H9 (cell line): ENCODE data around the gene C10orf120. TPM values are rescaled to one million over a fixed set of nuclear protein-coding genes. Genes with fewer than 3 reads are reported as not detected.

Experiments
- DNase-seq: peaks from one replicate; pipeline ENCODE4 v3.0.0-alpha.2; 2017
- H2AFZ ChIP-seq: one replicate; pipeline ENCODE4 v1.6.1; 2013; ENCODE audit warnings: mild to moderate bottlenecking, low read length, control low read depth, moderate library complexity
- H2AK5ac ChIP-seq: 2 replicates; pipeline ENCODE4 v1.6.1; 2013; ENCODE audit warnings: low read length, control low read depth, mixed read lengths; ENCODE audit not compliant: insufficient read length
- H2BK120ac ChIP-seq: one replicate; pipeline ENCODE4 v1.6.1; 2013; ENCODE audit warnings: low read depth, mild to moderate bottlenecking, low read length, control low read depth, inconsistent platforms; ENCODE audit not compliant: poor library complexity, severe bottlenecking
- H2BK12ac ChIP-seq: 2 replicates; pipeline ENCODE4 v1.6.1; 2013; ENCODE audit warnings: low read length, control low read depth, mixed read lengths, low read depth; ENCODE audit not compliant: insufficient read length
- H2BK15ac ChIP-seq: 2 replicates; pipeline ENCODE4 v1.6.1; 2013; ENCODE audit warnings: low read depth, low read length, control low read depth
- H2BK20ac ChIP-seq: one replicate; pipeline ENCODE4 v1.6.1; 2013; ENCODE audit warnings: low read depth, mild to moderate bottlenecking, low read length, control low read depth, inconsistent platforms; ENCODE audit not compliant: poor library complexity, severe bottlenecking
- H2BK5ac ChIP-seq: 2 replicates; pipeline ENCODE4 v1.6.1; 2013; ENCODE audit warnings: low read length, control low read depth, mixed read lengths; ENCODE audit not compliant: insufficient read length
- H3K14ac ChIP-seq: 2 replicates; pipeline ENCODE4 v1.6.1; 2013; ENCODE audit warnings: low read length, control low read depth; ENCODE audit not compliant: insufficient read depth
- H3K18ac ChIP-seq: 2 replicates; pipeline ENCODE4 v1.6.1; 2013; ENCODE audit warnings: low read depth, mild to moderate bottlenecking, mixed read lengths, low read length, control low read depth; ENCODE audit not compliant: insufficient read length
- H3K23ac ChIP-seq: 2 replicates; pipeline ENCODE4 v1.6.1; 2013; ENCODE audit warnings: low read length, control low read depth, mixed read lengths, low read depth; ENCODE audit not compliant: insufficient read length
- H3K23me2 ChIP-seq: 2 replicates; pipeline ENCODE4 v1.6.1; 2013; ENCODE audit warnings: low read depth, mild to moderate bottlenecking, mixed read lengths, low read length, control low read depth; ENCODE audit not compliant: insufficient read length, poor library complexity, severe bottlenecking
- H3K27ac ChIP-seq: 2 replicates; pipeline ENCODE4 v1.5.1; 2013; ENCODE audit warnings: low read length, control low read depth, mixed read lengths, low read depth; ENCODE audit not compliant: insufficient read length
- H3K27me3 ChIP-seq: 2 replicates; pipeline ENCODE4 v1.6.1; 2013; ENCODE audit warnings: low read length, control low read depth, inconsistent platforms; ENCODE audit not compliant: insufficient read depth
- H3K4ac ChIP-seq: 2 replicates; pipeline ENCODE4 v1.6.1; 2013; ENCODE audit warnings: low read depth, mild to moderate bottlenecking, control low read depth, inconsistent platforms, low read length, moderate library complexity
- H3K4me1 ChIP-seq: 2 replicates; pipeline ENCODE4 v1.6.1; 2013; ENCODE audit warnings: low read length, control low read depth, inconsistent platforms; ENCODE audit not compliant: insufficient read depth
- H3K4me2 ChIP-seq: 2 replicates; pipeline ENCODE4 v1.6.1; 2013; ENCODE audit warnings: low read length, control low read depth, mixed read lengths; ENCODE audit not compliant: insufficient read length, insufficient read depth
- H3K56ac ChIP-seq: 2 replicates; pipeline ENCODE4 v1.6.1; 2013; ENCODE audit warnings: low read depth, mild to moderate bottlenecking, mixed read lengths, low read length, control low read depth; ENCODE audit not compliant: insufficient read length
- H3K79me1 ChIP-seq: 2 replicates; pipeline ENCODE4 v1.6.1; 2013; ENCODE audit warnings: low read depth, mild to moderate bottlenecking, moderate library complexity, low read length, control low read depth, inconsistent platforms; ENCODE audit not compliant: insufficient read depth, poor library complexity, severe bottlenecking
- H3K79me2 ChIP-seq: 2 replicates; pipeline ENCODE4 v1.6.1; 2013; ENCODE audit warnings: low read length, control low read depth, inconsistent platforms; ENCODE audit not compliant: insufficient read depth
- H3K9ac ChIP-seq: 2 replicates; pipeline ENCODE4 v1.6.1; 2013; ENCODE audit warnings: low read length, control low read depth, mixed read lengths; ENCODE audit not compliant: insufficient read length; ENCODE audit errors: extremely low read depth
- H3K9me3 ChIP-seq: one replicate; pipeline ENCODE4 v1.6.1; 2013; ENCODE audit warnings: low read depth, low read length, inconsistent platforms; ENCODE audit not compliant: control insufficient read depth
- H3T11ph ChIP-seq: one replicate; pipeline ENCODE4 v1.6.1; 2013; ENCODE audit warnings: mild to moderate bottlenecking, low read length, control low read depth, inconsistent platforms
- H4K20me1 ChIP-seq: one replicate; pipeline ENCODE4 v1.6.1; 2013; ENCODE audit not compliant: control insufficient read depth, insufficient read length, insufficient read depth
- H4K5ac ChIP-seq: 2 replicates; pipeline ENCODE4 v1.6.1; 2013; ENCODE audit warnings: low read depth, mild to moderate bottlenecking, mixed read lengths, low read length, control low read depth; ENCODE audit not compliant: insufficient read length
- H4K8ac ChIP-seq: replicated peaks from 2 replicates; pipeline ENCODE4 v1.6.1; 2013; ENCODE audit warnings: low read length, control low read depth, mixed read lengths, low read depth; ENCODE audit not compliant: insufficient read length
- H4K91ac ChIP-seq: 2 replicates; pipeline ENCODE4 v1.6.1; 2013; ENCODE audit warnings: low read depth, mild to moderate bottlenecking, moderate library complexity, mixed read lengths, low read length, control low read depth; ENCODE audit not compliant: insufficient read length
- H3K27ac Mint-ChIP-seq, 3 experiments: 2 replicates in 2 of 3; 3 replicates in 1 of 3; pipeline ENCODE4 v1.8.0; 2020 to 2021; ENCODE audit warnings: mixed read lengths in 3 of 3, mild to moderate bottlenecking in 1 of 3, moderate library complexity in 1 of 3
- H3K27me3 Mint-ChIP-seq: 2 replicates; pipeline ENCODE4 v1.8.0; 2021; ENCODE audit warnings: low read depth, mild to moderate bottlenecking, moderate library complexity, mixed read lengths
- H3K36me3 Mint-ChIP-seq, 3 experiments: 2 replicates in 2 of 3; 3 replicates in 1 of 3; pipeline ENCODE4 v1.8.0; 2020 to 2021; ENCODE audit warnings: low read depth in 3 of 3, mixed read lengths in 3 of 3; ENCODE audit not compliant: insufficient read depth in 1 of 3
- H3K4me1 Mint-ChIP-seq, 2 experiments: 2 replicates each; pipeline ENCODE4 v1.8.0; 2020; ENCODE audit warnings: mixed read lengths in 2 of 2
- H3K4me3 Mint-ChIP-seq, 2 experiments: 2 replicates in 1 of 2; 3 replicates in 1 of 2; pipeline ENCODE4 v1.8.0; 2020 to 2021; ENCODE audit warnings: mild to moderate bottlenecking in 2 of 2, mixed read lengths in 2 of 2, moderate library complexity in 1 of 2
- H3K9me3 Mint-ChIP-seq, 2 experiments: 2 replicates in 1 of 2; 3 replicates in 1 of 2; pipeline ENCODE4 v1.8.0; 2020; ENCODE audit warnings: mild to moderate bottlenecking in 2 of 2, mixed read lengths in 2 of 2, moderate library complexity in 1 of 2
- CTCF ChIP-seq: fragments of 200-600 bp; sonication (generic); conservative IDR thresholded peaks from 3 replicates; pipeline ENCODE4 v1.8.0; 2021; ENCODE audit warnings: antibody characterized with exemption, mild to moderate bottlenecking
- WGBS: extraction: QIAGEN DNeasy Blood & Tissue Kit; methylation state at CpG from one replicate; pipeline ENCODE4 v1.1.7; 2013; ENCODE audit warnings: missing lambda C conversion rate, low lambda C conversion rate, mixed read lengths; ENCODE audit not compliant: insufficient read length; ENCODE audit errors: extremely low coverage; 5-methylcytosine and 5-hydroxymethylcytosine counted together
- total RNA-seq: library from RNA; stranded (reverse); gene quantifications from 2 replicates; pipeline ENCODE4 v1.2.1, GENCODE V29; 2021

C10orf120 gene
- total RNA-seq, 1 experiment from 2014 or later: not detected

DNA sequence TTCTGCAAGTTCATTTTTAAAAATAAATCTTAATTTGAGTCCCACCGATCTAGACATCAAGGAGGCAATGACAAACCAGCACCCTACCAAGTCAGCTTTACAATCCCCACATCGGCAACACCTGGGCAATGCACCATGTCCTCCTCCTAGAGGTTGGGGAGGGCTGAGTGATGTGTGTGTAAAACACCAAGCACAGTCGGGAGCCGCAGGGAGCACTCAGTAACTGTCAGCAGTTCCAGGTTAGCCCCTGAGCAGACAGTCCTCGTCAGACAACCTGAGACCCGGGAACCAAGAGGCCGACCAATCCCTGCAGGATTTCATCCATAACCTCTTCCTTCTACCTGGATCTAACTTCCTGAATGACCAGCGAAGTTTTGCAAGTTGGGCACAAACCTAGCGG lies 15.9 kb upstream of the C10orf120 start:
- H3K9ac ChIP-seq: no peak overlapping the region
- H2BK20ac ChIP-seq: no peak overlapping the region
- no peaks in the 10 kb centered on the region for H4K20me1 ChIP-seq
- H3K79me2 ChIP-seq: no peaks in the 10 kb centered on the region
- no CpG with 5 or more reads among the region's 9 CpGs for WGBS
- H3K56ac ChIP-seq: no peak overlapping the region
- TF ChIP-seq CTCF: no peak
- no peak overlapping the region for H3K23ac ChIP-seq
- Mint-ChIP-seq H3K4me3 (no peak overlapping the region), H3K9me3 (no peaks in the 10 kb centered on the region), H3K4me1 (peaks cover 9 to 11% of the 10 kb centered on the region in 2 experiments), H3K27me3 (peaks cover 8% of the 10 kb centered on the region), H3K27ac (no peak overlapping the region), H3K36me3 (no peaks in the 10 kb centered on the region)
- no peak overlapping the region for H2BK15ac ChIP-seq
- H4K5ac ChIP-seq: no peak overlapping the region
- no peak overlapping the region for H4K8ac ChIP-seq
- H3K4me2 ChIP-seq: no peak overlapping the region
- H3K4me1 ChIP-seq: no peaks in the 10 kb centered on the region
- H3K9me3 ChIP-seq: no peaks in the 10 kb centered on the region
- H3K27me3 ChIP-seq: no peaks in the 10 kb centered on the region
- no peak overlapping the region for H2BK5ac ChIP-seq
- H3K27ac ChIP-seq: no peak overlapping the region
- no peak overlapping the region for H2AFZ ChIP-seq
- H3K18ac ChIP-seq: no peak overlapping the region
- no peak overlapping the region for H3K14ac ChIP-seq
- DNase-seq: no peak
- no peak overlapping the region for H2BK120ac ChIP-seq
- H2BK12ac ChIP-seq: no peak overlapping the region
- H3T11ph ChIP-seq: no peak overlapping the region
- no peaks in the 10 kb centered on the region for H3K23me2 ChIP-seq
- no peaks in the 10 kb centered on the region for H3K79me1 ChIP-seq
- no peak overlapping the region for H2AK5ac ChIP-seq
- no peak overlapping the region for H3K4ac ChIP-seq
- no peak overlapping the region for H4K91ac ChIP-seq
